ENCODE measurements around the gene GRAMD4. TPM values are rescaled to one million over a fixed set of nuclear protein-coding genes. Genes with fewer than 3 reads are reported as not detected.

The GRAMD4 gene
- total RNA-seq, 1 experiment from 2014 or later, result 19.8 TPM

DNA sequence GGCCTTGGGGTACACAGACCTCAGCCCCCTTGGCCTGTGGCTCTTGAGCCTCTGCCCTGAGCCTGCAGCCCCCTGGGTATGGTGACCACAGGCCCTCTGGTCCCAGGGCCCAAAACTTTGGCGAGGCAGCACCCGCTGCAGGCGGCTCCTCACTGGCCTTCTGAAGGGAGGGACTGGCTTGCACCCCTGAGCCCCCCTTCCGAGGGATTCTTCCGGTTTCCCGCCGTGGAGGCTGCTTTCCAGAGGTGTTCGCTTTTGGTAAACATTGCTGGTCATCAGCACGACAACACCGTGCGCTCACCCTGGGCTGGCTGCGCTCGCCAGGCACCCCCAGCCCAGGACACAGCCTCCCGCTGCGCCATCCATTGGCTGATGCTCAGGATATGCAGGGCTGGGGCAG lies 42.0 kb downstream of the GRAMD4 start:
- no peak overlapping the region for H4K8ac ChIP-seq (replicated peaks; ENCODE audit: insufficient read length, low read depth, low read length)
- H3T11ph ChIP-seq (ENCODE audit: low read length), result no peak overlapping the region
- H3K23me2 ChIP-seq (ENCODE audit: insufficient read length, low read depth, low read length, poor library complexity, severe bottlenecking), result no peaks in the 10 kb centered on the region
- no peak overlapping the region for H2BK12ac ChIP-seq (ENCODE audit: insufficient read length, low read depth, low read length)
- DNase-seq, result no peak
- no peaks in the 10 kb centered on the region for H3K4me1 ChIP-seq (ENCODE audit: insufficient read depth, low read length)
- no peak overlapping the region; the same call in 1 of the 2 replicates for H2BK15ac ChIP-seq (ENCODE audit: low read depth, low read length)
- H2BK20ac ChIP-seq (ENCODE audit: low read depth, low read length, poor library complexity, severe bottlenecking), result no peak overlapping the region
- WGBS (ENCODE audit: extremely low coverage, insufficient read length, low lambda C conversion rate), result no CpG with 5 or more reads among the region's 15 CpGs
- 0 out of 7 replicates have a peak overlapping the region, but pooled peaks of 1 of the 3 experiments have one; percentile 42 for H3K27ac Mint-ChIP-seq
- H3K4me1 Mint-ChIP-seq, result peaks cover 7 to 12% of the 10 kb centered on the region in 2 experiments
- no peak overlapping the region for H3K4me2 ChIP-seq (ENCODE audit: insufficient read depth, insufficient read length, low read length)
- no peak overlapping the region for H3K56ac ChIP-seq (ENCODE audit: insufficient read length, low read depth, low read length)
- no peaks in the 10 kb centered on the region; a peak in 1 of 5 replicates for H3K9me3 Mint-ChIP-seq
- no peaks in the 10 kb centered on the region for H4K20me1 ChIP-seq (ENCODE audit: control insufficient read depth, insufficient read depth, insufficient read length)
- H3K23ac ChIP-seq (ENCODE audit: insufficient read length, low read depth, low read length), result no peak overlapping the region
- no peak overlapping the region for H4K91ac ChIP-seq (ENCODE audit: insufficient read length, low read depth, low read length)
- no peaks in the 10 kb centered on the region for H3K27me3 Mint-ChIP-seq (ENCODE audit: low read depth)
- H3K79me2 ChIP-seq (ENCODE audit: insufficient read depth, low read length), result no peaks in the 10 kb centered on the region
- no peak overlapping the region for H3K14ac ChIP-seq (ENCODE audit: insufficient read depth, low read length)
- no peaks in the 10 kb centered on the region for H3K9me3 ChIP-seq (ENCODE audit: control insufficient read depth, low read depth, low read length)
- H3K4ac ChIP-seq (ENCODE audit: low read depth, low read length), result no peak overlapping the region
- no peak overlapping the region for H3K4me3 Mint-ChIP-seq
- no peak overlapping the region for H2BK5ac ChIP-seq (ENCODE audit: insufficient read length, low read length)
- no peaks in the 10 kb centered on the region for H3K79me1 ChIP-seq (ENCODE audit: insufficient read depth, low read depth, low read length, poor library complexity, severe bottlenecking)
- no peak overlapping the region for H2BK120ac ChIP-seq (ENCODE audit: low read depth, low read length, poor library complexity, severe bottlenecking)
- H3K36me3 Mint-ChIP-seq (ENCODE audit: insufficient read depth in 1 of 3, low read depth in 3 of 3), result no peaks in the 10 kb centered on the region
- no peak overlapping the region for H3K27ac ChIP-seq (ENCODE audit: insufficient read length, low read depth, low read length)
- no peak overlapping the region for H3K9ac ChIP-seq (ENCODE audit: extremely low read depth, insufficient read length, low read length)
- no peaks in the 10 kb centered on the region for H3K27me3 ChIP-seq (ENCODE audit: insufficient read depth, low read length)
- H3K18ac ChIP-seq (ENCODE audit: insufficient read length, low read depth, low read length), result no peak overlapping the region
- TF ChIP-seq CTCF (conservative IDR thresholded peaks at IDR 0.05), result no peak
- H2AK5ac ChIP-seq (ENCODE audit: insufficient read length, low read length), result no peak overlapping the region
- H4K5ac ChIP-seq (ENCODE audit: insufficient read length, low read depth, low read length), result no peak overlapping the region
- H2AFZ ChIP-seq (ENCODE audit: low read length), result no peak overlapping the region

Data from H9 (cell line).